ENCODE data around the gene LARP4B.

GRCh38 chr10:932589-932988 is 1.1 kb upstream of the LARP4B start:
- TF ChIP-seq, protein P1, sequence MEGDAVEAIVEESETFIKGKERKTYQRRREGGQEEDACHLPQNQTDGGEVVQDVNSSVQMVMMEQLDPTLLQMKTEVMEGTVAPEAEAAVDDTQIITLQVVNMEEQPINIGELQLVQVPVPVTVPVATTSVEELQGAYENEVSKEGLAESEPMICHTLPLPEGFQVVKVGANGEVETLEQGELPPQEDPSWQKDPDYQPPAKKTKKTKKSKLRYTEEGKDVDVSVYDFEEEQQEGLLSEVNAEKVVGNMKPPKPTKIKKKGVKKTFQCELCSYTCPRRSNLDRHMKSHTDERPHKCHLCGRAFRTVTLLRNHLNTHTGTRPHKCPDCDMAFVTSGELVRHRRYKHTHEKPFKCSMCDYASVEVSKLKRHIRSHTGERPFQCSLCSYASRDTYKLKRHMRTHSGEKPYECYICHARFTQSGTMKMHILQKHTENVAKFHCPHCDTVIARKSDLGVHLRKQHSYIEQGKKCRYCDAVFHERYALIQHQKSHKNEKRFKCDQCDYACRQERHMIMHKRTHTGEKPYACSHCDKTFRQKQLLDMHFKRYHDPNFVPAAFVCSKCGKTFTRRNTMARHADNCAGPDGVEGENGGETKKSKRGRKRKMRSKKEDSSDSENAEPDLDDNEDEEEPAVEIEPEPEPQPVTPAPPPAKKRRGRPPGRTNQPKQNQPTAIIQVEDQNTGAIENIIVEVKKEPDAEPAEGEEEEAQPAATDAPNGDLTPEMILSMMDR (IDR thresholded peaks at IDR 0.05; ENCODE audit: low read depth, low read length, poor library complexity, severe bottlenecking): no peak
- TF ChIP-seq EZH2phosphoT487 (IDR thresholded peaks at IDR 0.05; ENCODE audit: borderline replicate concordance, low read length): no peak

Measured in DOHH2 (cell line).